ENCODE measurements around the gene TAF15.

TAF15 gene

GRCh38 chr17:35788477-35789368, 20.6 kb upstream of the TAF15 start:
- no peak for DNase-seq

GRCh38 chr17:35790841-35791240, 18.4 kb upstream of the TAF15 start:
- no peak for DNase-seq

GRCh38 chr17:35791681-35792350, 17.5 kb upstream of the TAF15 start:
- no peak for DNase-seq

- no peak for DNase-seq
Measured at GRCh38 chr17:35793257-35793656, 16.0 kb upstream of the TAF15 start.

- DNase-seq: peak; percentile 34
Measured at GRCh38 chr17:35795007-35795870, 14.0 kb upstream of the TAF15 start, which contains the start of gene MMP28. TSS of gene MMP28 (minus strand) at chr17:35795641. CDS start at chr17:35795377, 264 bp downstream.

GRCh38 chr17:35795871-35796265, 13.4 kb upstream of the TAF15 start:
- DNase-seq: no peak

GRCh38 chr17:35796942-35797341, 12.3 kb upstream of the TAF15 start:
- DNase-seq: no peak

GRCh38 chr17:35797370-35797769, 11.9 kb upstream of the TAF15 start:
- DNase-seq: no peak

- no peak for DNase-seq
Measured at GRCh38 chr17:35797918-35798317, 11.4 kb upstream of the TAF15 start.

- DNase-seq: no peak
Measured at GRCh38 chr17:35799942-35800341, 9.3 kb upstream of the TAF15 start.

- no peak for DNase-seq
Measured at GRCh38 chr17:35801583-35802224, 7.6 kb upstream of the TAF15 start.

- peak; percentile 41 for DNase-seq
Measured at GRCh38 chr17:35804658-35805192, 4.6 kb upstream of the TAF15 start.

- no peak for DNase-seq
Measured at GRCh38 chr17:35807371-35808144, 1.7 kb upstream of the TAF15 start.

- no peak for DNase-seq
Measured at GRCh38 chr17:35808240-35808961, 883 bp upstream of the TAF15 start.

- peak; percentile 8 for DNase-seq
Measured at GRCh38 chr17:35809855-35810461, 674 bp downstream of the TAF15 start.

GRCh38 chr17:35811759-35812158, 2.5 kb downstream of the TAF15 start:
- DNase-seq: no peak

GRCh38 chr17:35812456-35812855, 3.2 kb downstream of the TAF15 start:
- no peak for DNase-seq

- no peak for DNase-seq
Measured at GRCh38 chr17:35816723-35817122, 7.4 kb downstream of the TAF15 start.

GRCh38 chr17:35817196-35817595, 7.9 kb downstream of the TAF15 start:
- DNase-seq: no peak

GRCh38 chr17:35819455-35819854, 10.2 kb downstream of the TAF15 start:
- DNase-seq: no peak
